ENCODE measurements around the gene LETM1. TPM values are rescaled to one million over a fixed set of nuclear protein-coding genes. Genes with fewer than 3 reads are reported as not detected.

Gene LETM1
- total and polyA plus RNA-seq, 12 donors = 20.7 to 117 (median 37.9) TPM

GRCh38 chr4:1863297-1864033 is 7.5 kb upstream of the LETM1 start:
- TF ChIP-seq CTCF (IDR thresholded peaks at IDR 0.05) (no peak), POLR2A (IDR thresholded peaks at IDR 0.05) (no peak)
- intact Hi-C loops (cut with DNase I) = no loop called here

DNA sequence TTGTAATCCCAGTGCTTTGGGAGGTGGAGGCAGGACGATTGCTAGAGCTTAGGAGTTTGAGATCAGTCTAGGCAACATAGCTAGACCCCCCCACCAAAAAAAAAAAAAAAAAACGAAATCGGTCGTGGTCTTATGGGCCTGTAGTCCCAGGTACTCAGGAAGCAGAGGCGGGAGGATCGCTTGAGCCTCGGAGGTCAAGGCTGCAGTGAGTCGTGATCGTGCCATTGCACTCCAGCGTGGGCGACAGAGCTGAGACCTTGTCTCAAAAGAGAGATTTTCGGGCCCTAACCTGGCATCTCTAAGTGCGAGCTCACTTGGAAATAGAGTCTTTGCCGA is 7.0 kb upstream of the LETM1 start:
- Histone ChIP-seq H3K4me1 (replicated peaks in 1 of 2) (peaks cover 1 to 4% of the 10 kb centered on the region in 2 donors), H3K27ac (no peak overlapping the region), H3K36me3 (replicated peaks in 1 of 2) (no peaks in the 10 kb centered on the region), H3K9me3 (replicated peaks in 1 of 3) (no peaks in the 10 kb centered on the region), H3K4me3 (peak overlapping the region in 1 of 4 donors; percentile 17), H3K27me3 (no peaks in the 10 kb centered on the region)
- TF ChIP-seq CTCF (IDR thresholded peaks at IDR 0.05) (no peak), POLR2A (IDR thresholded peaks at IDR 0.05) (no peak)
- no peak for DNase-seq
- 40 to 62% (median 47%) methylated on average over 14 of the region's 14 CpGs for WGBS, 4 donors
- intact Hi-C loops (cut with DNase I) = no loop called here

More at GRCh38 chr4:1863297-1864033, 7.5 kb upstream of the LETM1 start:
- H3K4me3 ChIP-seq = no peak overlapping the region
- no peaks in the 10 kb centered on the region for H3K27me3 ChIP-seq
- no peaks in the 10 kb centered on the region for H3K9me3 ChIP-seq (replicated peaks in 1 of 3)
- peaks cover 4 to 6% of the 10 kb centered on the region in 2 donors for H3K4me1 ChIP-seq (replicated peaks in 1 of 2)
- WGBS, 4 donors = 82 to 92% (median 86%) methylated on average over 8 to 11 of the region's 11 CpGs
- no peak overlapping the region for H3K27ac ChIP-seq
- H3K36me3 ChIP-seq (replicated peaks in 1 of 2) = no peaks in the 10 kb centered on the region
- no peak for DNase-seq

GRCh38 chr4:1862055-1862911 is 6.3 kb upstream of the LETM1 start:
- intact Hi-C loops (cut with DNase I) = no loop called here
- Histone ChIP-seq H3K27me3 (no peaks in the 10 kb centered on the region), H3K4me1 (replicated peaks in 1 of 2) (peaks cover under 1 to 5% of the 10 kb centered on the region in 2 donors), H3K4me3 (peak overlapping the region in 1 of 4 donors; percentile 17), H3K27ac (no peak overlapping the region), H3K36me3 (replicated peaks in 1 of 2) (no peaks in the 10 kb centered on the region), H3K9me3 (replicated peaks in 1 of 3) (no peaks in the 10 kb centered on the region)
- DNase-seq = no peak
- WGBS, 4 donors = 38 to 61% (median 53%) methylated on average over 18 to 45 of the region's 45 CpGs
- TF ChIP-seq POLR2A (IDR thresholded peaks at IDR 0.05) = peak in 1 of 2 donors; percentile 7
- TF ChIP-seq CTCF (IDR thresholded peaks at IDR 0.05) = no peak

DNA sequence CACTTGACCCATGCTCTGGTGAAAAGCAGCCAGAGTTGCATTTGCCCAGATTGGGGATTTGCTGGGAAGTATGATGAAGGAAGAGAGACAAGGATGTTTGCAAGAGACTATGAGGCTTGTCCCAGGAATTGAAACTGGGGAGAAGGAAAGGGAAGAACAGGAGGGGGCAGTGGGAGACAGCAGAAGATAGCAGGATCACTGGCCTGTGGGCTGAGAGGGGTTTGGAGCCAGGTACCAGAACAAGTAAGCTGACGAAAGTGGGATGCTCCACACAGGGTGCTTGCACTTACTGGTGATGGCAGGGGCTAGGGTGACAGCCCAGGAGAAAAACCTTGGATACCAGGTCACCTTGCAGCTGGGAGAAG is 3.4 kb upstream of the LETM1 start:
- Histone ChIP-seq H3K27ac (no peak overlapping the region), H3K27me3 (no peaks in the 10 kb centered on the region), H3K36me3 (replicated peaks in 1 of 2) (no peaks in the 10 kb centered on the region), H3K4me3 (no peak overlapping the region), H3K9me3 (replicated peaks in 1 of 3) (no peaks in the 10 kb centered on the region), H3K4me1 (replicated peaks in 1 of 2) (peaks cover 18 to 25% of the 10 kb centered on the region in 2 donors)
- WGBS, 4 donors = 69 to 100% (median 86%) methylated on average over 1 of the region's 1 CpG
- no peak for DNase-seq
- intact Hi-C loops (cut with DNase I) = no loop called here
- TF ChIP-seq POLR2A (IDR thresholded peaks at IDR 0.05) = no peak
- TF ChIP-seq CTCF (IDR thresholded peaks at IDR 0.05) = no peak

Measured in adrenal gland (tissue), 12 donors.